B cell (primary cell): ENCODE results near the gene GANC. TPM values are rescaled to one million over a fixed set of nuclear protein-coding genes. Genes with fewer than 3 reads are reported as not detected.
"Not testable (repeated sequence)": the region's sequence is repeated elsewhere in the genome, so short reads cannot be mapped to it uniquely, and the experiment has no call there.

ENCODE experiments used
- ATAC-seq: fragments of 200-7000 bp; cut with Tn5 transposase; one replicate; pipeline ENCODE4 v1.10.0; 2021; ENCODE audit warnings: low read depth, mild to moderate bottlenecking, moderate number of reproducible peaks, moderate library complexity
- CTCF ChIA-PET: fragments of 350-600 bp; sonication (Branson Sonifier 250); formaldehyde crosslinking; loops from one replicate; lab custom pipeline; 2021; ENCODE audit warnings: antibody characterized with exemption, inconsistent platforms; lab: Charles Lee
- POLR2A ChIA-PET: fragments of 350-600 bp; sonication (Branson Sonifier 250); formaldehyde crosslinking; loops from one replicate; lab custom pipeline; 2021; ENCODE audit warnings: antibody characterized with exemption; lab: Charles Lee
- DNase-seq: peaks from one replicate; pipeline ENCODE4 v3.0.0; 2013
- H2AFZ ChIP-seq: 2 replicates; pipeline ENCODE4 v1.6.1; 2012; ENCODE audit warnings: mild to moderate bottlenecking, low read depth, low read length; ENCODE audit not compliant: insufficient read depth, poor library complexity, severe bottlenecking
- H3K27ac ChIP-seq, 2 donors: 1 replicate in 1 of 2; 2 replicates in 1 of 2; pipeline ENCODE4 v1.5.1; 2012 to 2013; ENCODE audit warnings: low read length in 2 of 2, mild to moderate bottlenecking in 2 of 2, moderate library complexity in 1 of 2
- H3K27me3 ChIP-seq, 4 experiments: fragments of 200-600 bp in 1 of 4; sonication (generic) in 1 of 4; replicated peaks in 1 of 4; 1 replicate in 2 of 4; 2 replicates in 2 of 4; pipeline versions ENCODE4 v1.6.1 to v1.7.0; 2013 to 2016; ENCODE audit warnings: low read length in 3 of 4, mild to moderate bottlenecking in 2 of 4, mixed read lengths in 1 of 4, moderate library complexity in 1 of 4; ENCODE audit not compliant: insufficient read depth in 4 of 4, control insufficient read depth in 3 of 4; ENCODE audit errors: control extremely low read depth in 1 of 4
- H3K36me3 ChIP-seq, 2 experiments: replicated peaks in 1 of 2; 1 replicate in 1 of 2; 2 replicates in 1 of 2; pipeline versions ENCODE4 v1.6.1 to v1.7.1; 2013; ENCODE audit warnings: low read length in 1 of 2; ENCODE audit not compliant: insufficient read depth in 2 of 2, control insufficient read depth in 1 of 2; ENCODE audit errors: control extremely low read depth in 1 of 2, extremely low read depth in 1 of 2
- H3K4me1 ChIP-seq, 2 donors: fragments of 200-600 bp in 1 of 2; sonication (generic) in 1 of 2; 1 replicate in 1 of 2; 2 replicates in 1 of 2; pipeline versions ENCODE4 v1.5.1 to v1.6.1; 2013 to 2017; ENCODE audit warnings: low read length in 2 of 2; ENCODE audit not compliant: control insufficient read depth in 2 of 2, insufficient read depth in 2 of 2
- H3K4me2 ChIP-seq: replicated peaks from 2 replicates; pipeline ENCODE3; 2012; ENCODE audit warnings: mild to moderate bottlenecking, low read depth, low read length; ENCODE audit not compliant: poor library complexity, severe bottlenecking
- H3K4me3 ChIP-seq, 5 experiments: fragments of 200-600 bp in 1 of 5; sonication (generic) in 1 of 5; 1 replicate in 3 of 5; 2 replicates in 2 of 5; pipeline versions ENCODE4 v1.5.1 to v1.7.0; 2011 to 2016; ENCODE audit warnings: low read length in 4 of 5, mild to moderate bottlenecking in 4 of 5, low read depth in 2 of 5, control low read depth in 1 of 5, moderate library complexity in 1 of 5; ENCODE audit not compliant: insufficient read depth in 1 of 5; ENCODE audit errors: control extremely low read depth in 1 of 5, extremely low read depth in 1 of 5
- H3K79me2 ChIP-seq: fragments of 200-600 bp; sonication (generic); one replicate; pipeline ENCODE4 v1.6.0; 2016; ENCODE audit warnings: low read length; ENCODE audit not compliant: control insufficient read depth, insufficient read depth
- H3K9ac ChIP-seq: fragments of 200-600 bp; sonication (generic); 2 replicates; pipeline ENCODE4 v1.6.1; 2017; ENCODE audit warnings: mild to moderate bottlenecking, low read length, moderate library complexity
- H3K9me3 ChIP-seq, 3 donors: one replicate each; pipeline versions ENCODE4 v1.6.1 to v1.7.1; 2013; ENCODE audit warnings: low read length in 2 of 3; ENCODE audit not compliant: control insufficient read depth in 2 of 3, insufficient read depth in 1 of 3; ENCODE audit errors: control extremely low read depth in 1 of 3
- H4K20me1 ChIP-seq: 2 replicates; pipeline ENCODE4 v1.6.0; 2012; ENCODE audit warnings: mild to moderate bottlenecking, low read length; ENCODE audit not compliant: insufficient read depth, control insufficient read depth, poor library complexity, severe bottlenecking
- H3K27ac Mint-ChIP-seq: one replicate; pipeline ENCODE4 v1.8.0; 2021; ENCODE audit warnings: mixed read lengths
- H3K27me3 Mint-ChIP-seq: one replicate; pipeline ENCODE4 v1.8.0; 2021; ENCODE audit warnings: mixed read lengths
- H3K4me1 Mint-ChIP-seq: one replicate; pipeline ENCODE4 v1.8.0; 2021; ENCODE audit warnings: mixed read lengths
- H3K4me3 Mint-ChIP-seq: one replicate; pipeline ENCODE4 v1.8.0; 2021; ENCODE audit warnings: mixed read lengths
- H3K9me3 Mint-ChIP-seq: one replicate; pipeline ENCODE4 v1.8.0; 2022; ENCODE audit warnings: mixed read lengths; ENCODE audit not compliant: insufficient read depth
- EZH2 ChIP-seq: IDR thresholded peaks from 2 replicates; pipeline ENCODE4 v1.6.1; 2012; ENCODE audit warnings: borderline replicate concordance, low read depth, mild to moderate bottlenecking, moderate library complexity, low read length; ENCODE audit not compliant: insufficient read depth, poor library complexity, severe bottlenecking
- WGBS: methylation state at CpG from one replicate; pipeline ENCODE4 v1.1.5; 2013; ENCODE audit warnings: missing lambda C conversion rate; ENCODE audit not compliant: insufficient coverage; 5-methylcytosine and 5-hydroxymethylcytosine counted together
- intact Hi-C: fragments of 100-400 bp; cut with micrococcal nuclease; formaldehyde crosslinking; loops from one replicate; pipeline ENCODE4 v1.10.0; 2022
- polyA plus RNA-seq: library from polyadenylated mRNA; depleted of rRNA; stranded (reverse); fragments of >200 nt; gene quantifications from 2 replicates; pipeline ENCODE4 v1.2.3, GENCODE V29; 2012
- total RNA-seq, 2 donors: library from RNA; stranded (reverse); fragments of 120-200 nt in 1 of 2; gene quantifications; 1 replicate in 1 of 2; 2 replicates in 1 of 2; pipeline versions ENCODE4 v1.2.3 to v1.2.4, GENCODE V29; 2013 to 2022
- TF ChIP-seq, protein P1 (sequence below): fragments of 200-600 bp; IDR thresholded peaks from one replicate; pipeline ENCODE4 v1.8.0; 2022; ENCODE audit warnings: antibody characterized with exemption, mild to moderate bottlenecking

The GANC gene
- total and polyA plus RNA-seq, 2 donors (not counting 1 experiment from before 2014, with no cell fraction given) = 43.5 to 122 TPM

DNA sequence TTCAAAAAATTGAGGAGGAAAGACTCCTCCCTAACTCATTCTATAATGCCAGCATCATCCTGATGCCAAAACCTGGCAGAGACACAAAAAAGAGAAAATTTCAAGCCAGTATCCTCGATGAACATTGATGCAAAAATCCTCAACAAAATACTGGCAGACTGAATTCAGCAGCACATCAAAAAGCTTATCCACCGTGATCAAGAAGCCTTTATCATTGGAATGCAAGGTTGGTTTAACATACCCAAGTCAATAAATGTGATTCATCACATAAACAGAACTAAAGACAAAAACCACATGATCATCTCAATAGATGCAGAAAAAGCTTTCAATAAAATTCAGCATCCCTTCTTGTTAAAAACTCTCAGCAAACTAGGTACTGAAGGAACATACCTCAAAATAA is 62.1 kb downstream of the GANC start:
- H3K9ac ChIP-seq = no peak overlapping the region
- H3K9me3 Mint-ChIP-seq = peaks cover 8% of the 10 kb centered on the region
- peaks cover 7 to 19% of the 10 kb centered on the region in 2 experiments for H3K36me3 ChIP-seq
- H3K27me3 ChIP-seq = no peaks in the 10 kb centered on the region
- H3K4me3 ChIP-seq = no peak overlapping the region
- H3K27me3 Mint-ChIP-seq = no peaks in the 10 kb centered on the region
- intact Hi-C loops = no loop called here
- no peaks in the 10 kb centered on the region for H3K4me1 Mint-ChIP-seq
- H3K27ac ChIP-seq = no peak overlapping the region
- H4K20me1 ChIP-seq = no peaks in the 10 kb centered on the region
- no peaks in the 10 kb centered on the region for H3K79me2 ChIP-seq
- no peak overlapping the region for H3K4me3 Mint-ChIP-seq
- WGBS = 100% methylated on average over 2 of the region's 2 CpGs
- peaks cover 5 to 9% (median 8%) of the 10 kb centered on the region in 3 donors for H3K9me3 ChIP-seq
- no peak overlapping the region for H3K4me2 ChIP-seq
- H3K27ac Mint-ChIP-seq = no peak overlapping the region
- ChIA-PET CTCF (no interaction called here), POLR2A (no interaction called here)
- ATAC-seq (no peak), DNase-seq (no peak)
- TF ChIP-seq, protein P1, sequence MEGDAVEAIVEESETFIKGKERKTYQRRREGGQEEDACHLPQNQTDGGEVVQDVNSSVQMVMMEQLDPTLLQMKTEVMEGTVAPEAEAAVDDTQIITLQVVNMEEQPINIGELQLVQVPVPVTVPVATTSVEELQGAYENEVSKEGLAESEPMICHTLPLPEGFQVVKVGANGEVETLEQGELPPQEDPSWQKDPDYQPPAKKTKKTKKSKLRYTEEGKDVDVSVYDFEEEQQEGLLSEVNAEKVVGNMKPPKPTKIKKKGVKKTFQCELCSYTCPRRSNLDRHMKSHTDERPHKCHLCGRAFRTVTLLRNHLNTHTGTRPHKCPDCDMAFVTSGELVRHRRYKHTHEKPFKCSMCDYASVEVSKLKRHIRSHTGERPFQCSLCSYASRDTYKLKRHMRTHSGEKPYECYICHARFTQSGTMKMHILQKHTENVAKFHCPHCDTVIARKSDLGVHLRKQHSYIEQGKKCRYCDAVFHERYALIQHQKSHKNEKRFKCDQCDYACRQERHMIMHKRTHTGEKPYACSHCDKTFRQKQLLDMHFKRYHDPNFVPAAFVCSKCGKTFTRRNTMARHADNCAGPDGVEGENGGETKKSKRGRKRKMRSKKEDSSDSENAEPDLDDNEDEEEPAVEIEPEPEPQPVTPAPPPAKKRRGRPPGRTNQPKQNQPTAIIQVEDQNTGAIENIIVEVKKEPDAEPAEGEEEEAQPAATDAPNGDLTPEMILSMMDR = no peak
- TF ChIP-seq EZH2 = no peak
- no peaks in the 10 kb centered on the region for H3K4me1 ChIP-seq
- no peak overlapping the region for H2AFZ ChIP-seq

DNA sequence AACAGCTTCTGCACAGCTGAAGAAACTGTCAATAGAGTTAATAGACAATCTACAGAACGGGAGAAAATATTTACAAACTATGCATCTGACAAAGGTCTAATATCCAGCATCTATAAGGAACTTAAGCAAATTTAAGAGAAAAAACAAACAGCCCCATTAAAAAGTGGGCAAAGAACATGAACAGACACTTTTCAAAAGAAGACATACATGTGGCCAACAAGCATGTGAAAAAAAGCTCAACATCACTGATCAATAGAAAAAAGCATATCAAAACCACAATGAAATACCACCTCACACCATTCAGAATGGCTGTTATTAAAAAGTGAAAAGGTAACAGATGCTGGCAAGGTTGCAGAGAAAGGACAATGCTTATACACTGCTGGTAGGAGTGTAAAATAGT is 63.6 kb downstream of the GANC start:
- POLR2A ChIA-PET = not testable (repeated sequence)

GRCh38 chr15:42337104-42337503 is 64.1 kb downstream of the GANC start:
- H3K4me3 Mint-ChIP-seq, POLR2A ChIA-PET, H4K20me1 ChIP-seq, H2AFZ ChIP-seq, CTCF ChIA-PET, H3K27me3 Mint-ChIP-seq, H3K27ac ChIP-seq, H3K9ac ChIP-seq, H3K27ac Mint-ChIP-seq, H3K27me3 ChIP-seq, H3K4me3 ChIP-seq, H3K4me1 Mint-ChIP-seq, H3K79me2 ChIP-seq, H3K9me3 Mint-ChIP-seq, DNase-seq, H3K4me1 ChIP-seq, ATAC-seq, H3K9me3 ChIP-seq, H3K4me2 ChIP-seq: not testable (repeated sequence)
- intact Hi-C loops = loop anchor here (1.0 kb wide), 1 partner anchor 15 kb away; no protein-coding TSS in a partner anchor
- WGBS = no CpG with 5 or more reads among the region's 3 CpGs
- peaks cover 4 to 16% of the 10 kb centered on the region in 2 experiments for H3K36me3 ChIP-seq

More for the DNA sequence above, 63.6 kb downstream of the GANC start:
- H3K27me3 ChIP-seq, ATAC-seq, H3K4me2 ChIP-seq, H3K4me3 ChIP-seq, H3K79me2 ChIP-seq, H3K4me3 Mint-ChIP-seq, H3K4me1 Mint-ChIP-seq, H3K27me3 Mint-ChIP-seq, H4K20me1 ChIP-seq, CTCF ChIA-PET, H3K27ac ChIP-seq, H3K9ac ChIP-seq, H3K27ac Mint-ChIP-seq, H3K9me3 Mint-ChIP-seq, DNase-seq, H2AFZ ChIP-seq, H3K4me1 ChIP-seq, H3K9me3 ChIP-seq: not testable (repeated sequence)
- H3K36me3 ChIP-seq = peaks cover 4 to 12% of the 10 kb centered on the region in 2 experiments
- intact Hi-C loops = loop anchor here (1.0 kb wide), 1 partner anchor 16 kb away; no protein-coding TSS in a partner anchor
- WGBS = no CpG with 5 or more reads among the region's 1 CpG
